ENCODE measurements around the gene MYLK.

DNA sequence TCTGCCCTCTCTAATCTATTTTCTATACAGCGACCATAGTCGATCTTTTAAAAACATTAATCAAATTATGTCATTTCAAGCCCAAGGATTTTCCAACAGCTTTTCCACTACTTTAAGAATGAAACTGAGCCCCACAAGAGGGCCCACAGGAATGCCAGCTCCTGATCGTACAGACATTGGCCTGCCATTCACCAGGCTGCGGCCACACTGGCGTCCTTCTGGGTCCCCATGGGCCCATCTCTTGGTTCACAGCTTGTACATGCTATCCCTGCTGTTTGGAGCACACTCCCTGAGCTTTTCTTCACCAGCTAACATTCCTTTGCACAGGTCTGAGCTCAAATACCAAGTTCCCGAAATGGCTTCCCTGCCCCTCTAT is 149.6 kb downstream of the MYLK start:
- no peak for TF ChIP-seq CTCF (conservative IDR thresholded peaks at IDR 0.05; ENCODE audit: low read depth, low read length)
- no peak for TF ChIP-seq MAFK (IDR thresholded peaks at IDR 0.05; ENCODE audit: low read depth, low read length)
- no peak for TF ChIP-seq RFX5 (IDR thresholded peaks at IDR 0.05; ENCODE audit: low read depth, low read length)
- no peak for TF ChIP-seq USF2 (IDR thresholded peaks at IDR 0.05; ENCODE audit: low read depth, low read length)
- no peak for TF ChIP-seq POLR2A (IDR thresholded peaks at IDR 0.05; ENCODE audit: low read depth, low read length)

All from IMR-90 (cell line).